Stimulated activated CD8-positive, alpha-beta memory T cell treated with anti-CD3 and anti-CD28 coated beads, Interleukin-12 subunit alpha, Interleukin-12 subunit beta, amount 100 ng/mL, for 1 hour (primary cell): ENCODE data around the gene PYDC2.
"Not testable (repeated sequence)": the region's sequence is repeated elsewhere in the genome, so short reads cannot be mapped to it uniquely, and the experiment has no call there.

ENCODE experiments used
- DNase-seq: peaks from one replicate; pipeline ENCODE4 v3.0.0-alpha.2; 2020; ENCODE audit warnings: low read depth

The PYDC2 gene

DNA sequence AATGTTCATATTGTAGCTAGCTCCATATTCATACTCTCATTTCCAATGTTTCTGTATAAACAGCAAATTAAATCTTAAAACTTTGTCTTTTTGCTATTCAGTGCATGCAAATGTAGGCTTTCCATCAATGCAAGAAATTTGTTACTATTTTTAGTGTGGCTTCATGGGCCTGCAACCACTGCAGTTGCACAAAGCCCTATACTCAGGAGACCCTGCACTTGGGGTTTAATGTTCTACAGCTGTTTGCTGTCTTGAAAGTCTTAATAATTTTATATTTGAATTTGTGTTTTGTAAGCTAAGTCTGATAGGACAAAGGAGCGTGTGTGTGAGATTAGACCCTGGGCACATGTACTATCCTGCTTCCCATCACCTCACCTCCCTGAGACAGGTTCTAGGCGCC, 9.6 kb downstream of the PYDC2 start:
- DNase-seq: no peak

DNA sequence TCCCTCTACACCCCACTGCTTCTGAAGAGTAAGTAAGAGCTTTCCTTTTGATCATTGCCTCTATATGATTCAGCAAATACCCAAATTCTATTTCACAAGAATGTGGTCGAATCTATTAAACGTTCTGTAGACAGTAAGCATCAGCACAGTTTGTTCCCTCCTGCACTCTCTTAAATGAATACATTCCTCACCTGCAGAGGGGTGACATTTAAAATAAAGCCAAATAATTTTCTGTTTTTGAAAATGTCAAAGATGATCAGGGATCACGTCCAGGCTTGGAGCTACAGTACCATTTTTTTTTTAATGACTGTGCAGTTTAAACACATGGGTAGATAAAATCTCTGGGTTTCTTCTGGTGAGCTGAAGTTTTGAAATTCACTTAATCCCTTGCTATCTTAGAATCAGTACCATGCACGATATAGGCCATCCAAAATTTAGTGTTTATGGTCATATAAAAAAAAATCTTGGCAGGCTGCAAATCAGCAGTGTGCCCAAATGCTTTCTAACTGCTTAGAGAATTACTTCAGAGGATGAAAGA, 12.8 kb downstream of the PYDC2 start:
- DNase-seq: no peak

DNA sequence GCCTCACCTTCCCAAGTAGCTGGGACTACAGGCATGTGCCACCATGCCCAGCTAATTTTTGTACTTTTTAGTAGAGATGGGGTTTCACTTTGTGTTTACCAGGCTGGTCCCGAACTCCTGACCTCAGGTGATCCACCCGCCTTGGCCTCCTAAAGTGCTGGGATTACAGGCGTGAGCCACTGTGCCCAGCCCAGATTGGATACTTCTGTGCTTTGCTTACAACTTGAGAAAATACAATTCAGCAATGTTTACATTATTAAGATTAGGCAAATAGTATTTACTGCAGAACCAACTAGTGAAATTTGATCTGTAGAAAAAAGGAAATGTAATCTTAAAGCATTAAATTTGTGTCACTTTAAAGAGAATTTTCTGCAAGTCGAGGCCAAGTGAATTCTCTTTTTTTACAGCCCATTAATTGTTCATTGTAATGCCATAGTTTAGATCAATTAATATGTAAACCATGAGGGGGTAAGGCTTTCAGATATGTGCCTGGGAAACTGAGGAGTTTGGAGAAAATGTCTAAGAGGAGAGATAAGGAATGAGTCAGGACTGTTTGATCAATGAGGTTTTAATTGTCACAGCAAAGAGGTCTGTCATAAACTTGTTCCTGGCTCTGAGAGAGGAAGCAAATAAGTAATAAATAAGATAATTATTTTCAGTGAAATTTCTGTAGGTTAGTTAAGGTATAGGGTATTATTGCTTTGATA, 15.3 kb downstream of the PYDC2 start:
- DNase-seq: no peak

DNA sequence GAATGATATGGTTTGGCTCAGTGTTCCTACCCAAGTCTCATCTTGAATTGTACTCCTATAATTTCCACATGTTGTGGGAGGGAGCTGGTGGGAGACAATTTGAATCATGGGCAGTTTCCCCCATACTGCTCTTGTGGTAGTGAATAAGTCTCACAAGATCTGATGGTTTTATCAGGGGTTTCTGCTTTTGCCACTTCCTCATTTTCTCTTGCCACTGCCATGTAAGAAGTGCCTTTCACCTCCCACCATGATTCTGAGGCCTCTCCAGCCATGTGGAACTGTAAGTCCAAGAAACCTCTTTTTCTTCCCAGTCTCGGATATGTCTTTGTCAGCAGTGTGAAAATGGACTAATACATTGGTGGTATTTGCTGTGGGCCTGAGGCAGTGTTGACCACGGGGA, 23.0 kb downstream of the PYDC2 start:
- DNase-seq: not testable (repeated sequence)

DNA sequence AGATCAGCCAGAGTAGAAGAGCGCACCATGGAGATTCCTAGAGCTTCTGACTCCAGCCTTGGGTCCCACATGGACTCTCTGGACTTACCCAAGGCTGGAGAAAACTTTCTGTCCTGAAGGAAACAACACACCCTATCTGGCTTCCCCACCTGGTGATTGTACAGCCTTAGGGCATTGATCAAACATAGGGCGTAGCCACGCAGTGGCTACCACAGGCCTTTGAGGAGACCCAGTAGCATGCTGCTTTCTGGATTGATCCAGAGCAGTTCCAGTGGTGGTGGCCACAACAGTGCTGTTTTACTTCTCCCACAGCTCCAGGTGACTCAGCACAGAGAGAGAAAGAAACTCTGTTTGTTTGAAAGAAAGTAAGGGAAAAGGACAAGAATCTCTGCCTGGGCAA, 23.5 kb downstream of the PYDC2 start:
- DNase-seq: no peak

DNA sequence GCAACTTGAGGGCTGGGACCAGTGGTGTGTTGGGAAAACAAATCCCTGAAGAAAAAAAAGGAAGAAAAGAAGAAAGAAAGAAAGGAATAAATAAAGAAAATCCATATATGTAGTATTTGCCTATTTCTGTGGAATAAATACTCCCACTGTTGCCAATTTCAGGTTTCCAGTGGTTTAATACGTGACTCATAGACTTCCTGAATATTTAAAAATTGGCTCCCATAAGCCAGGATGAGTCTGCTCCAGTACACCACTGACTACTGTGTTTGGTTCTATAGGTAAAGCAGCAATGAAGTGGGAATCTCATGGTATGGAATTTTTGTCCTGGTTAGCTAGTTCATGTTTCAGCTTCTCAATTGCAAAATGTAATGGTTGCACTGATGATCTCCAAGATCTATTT, 31.6 kb downstream of the PYDC2 start:
- DNase-seq: no peak

GRCh38 chr3:191493336-191493735, 32.4 kb downstream of the PYDC2 start:
- no peak for DNase-seq

- DNase-seq: no peak
These were observed 38.5 kb downstream of the PYDC2 start for GRCh38 chr3:191499307-191500080.

GRCh38 chr3:191500892-191501291, 39.9 kb downstream of the PYDC2 start:
- DNase-seq: no peak

DNA sequence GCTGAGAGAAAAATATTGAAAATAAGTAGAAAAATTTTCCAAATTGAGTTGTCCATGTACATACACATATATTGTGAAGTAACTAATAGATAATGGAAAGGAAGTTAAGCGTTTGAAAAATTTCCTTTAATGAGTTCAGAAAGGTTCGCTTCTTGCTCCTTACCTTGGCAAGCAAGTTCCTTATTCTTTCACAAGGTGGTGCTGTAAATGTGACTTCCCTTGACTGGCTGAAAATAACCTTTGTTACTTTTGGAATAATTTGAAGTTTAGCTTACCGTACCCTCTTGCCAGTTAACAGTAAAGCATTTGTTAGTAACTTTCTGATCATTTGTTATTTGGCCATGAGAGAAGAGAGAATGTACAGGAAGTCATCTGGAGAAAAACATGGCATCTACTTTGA, 41.6 kb downstream of the PYDC2 start:
- DNase-seq: no peak

DNA sequence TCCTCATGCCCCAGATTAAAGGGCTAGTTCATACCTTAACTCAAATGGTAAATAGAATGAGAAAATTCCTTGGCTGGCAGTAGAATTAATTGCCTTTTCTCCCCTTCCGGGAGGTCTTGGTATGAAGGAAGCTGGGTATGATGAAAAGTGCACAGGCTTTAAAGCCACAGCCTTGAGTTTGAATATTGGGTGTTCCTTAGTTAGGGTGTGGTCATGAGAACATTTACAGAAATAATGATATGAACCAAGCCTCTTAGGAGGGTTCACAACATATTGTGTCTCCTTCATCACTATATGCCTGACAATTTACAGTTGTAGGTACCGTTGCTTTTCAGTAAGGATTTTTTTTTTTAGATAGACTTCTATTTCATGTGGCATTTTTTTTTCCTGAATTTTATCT, 48.1 kb downstream of the PYDC2 start:
- no peak for DNase-seq
